Muscle of arm (tissue), 12 donors: ENCODE measurements around the gene RYR3. TPM values are rescaled to one million over a fixed set of nuclear protein-coding genes. Genes with fewer than 3 reads are reported as not detected.
A peak's percentile ranks its signal among the peaks of the same experiment; 100 is the strongest.

ENCODE experiments used
- DNase-seq: peaks from one replicate; pipeline ENCODE4 v3.0.0-alpha.2; 2013
- polyA plus RNA-seq, 12 donors: library from polyadenylated mRNA; unstranded; fragments of 120-200 nt; gene quantifications; one replicate each; pipeline ENCODE4 v1.2.1, GENCODE V29; 2013; ENCODE audit not compliant: insufficient read length in 12 of 12

Gene RYR3
- polyA plus RNA-seq, 12 donors = 18.2 to 77.7 (median 47.4) TPM; not detected in 1

DNA sequence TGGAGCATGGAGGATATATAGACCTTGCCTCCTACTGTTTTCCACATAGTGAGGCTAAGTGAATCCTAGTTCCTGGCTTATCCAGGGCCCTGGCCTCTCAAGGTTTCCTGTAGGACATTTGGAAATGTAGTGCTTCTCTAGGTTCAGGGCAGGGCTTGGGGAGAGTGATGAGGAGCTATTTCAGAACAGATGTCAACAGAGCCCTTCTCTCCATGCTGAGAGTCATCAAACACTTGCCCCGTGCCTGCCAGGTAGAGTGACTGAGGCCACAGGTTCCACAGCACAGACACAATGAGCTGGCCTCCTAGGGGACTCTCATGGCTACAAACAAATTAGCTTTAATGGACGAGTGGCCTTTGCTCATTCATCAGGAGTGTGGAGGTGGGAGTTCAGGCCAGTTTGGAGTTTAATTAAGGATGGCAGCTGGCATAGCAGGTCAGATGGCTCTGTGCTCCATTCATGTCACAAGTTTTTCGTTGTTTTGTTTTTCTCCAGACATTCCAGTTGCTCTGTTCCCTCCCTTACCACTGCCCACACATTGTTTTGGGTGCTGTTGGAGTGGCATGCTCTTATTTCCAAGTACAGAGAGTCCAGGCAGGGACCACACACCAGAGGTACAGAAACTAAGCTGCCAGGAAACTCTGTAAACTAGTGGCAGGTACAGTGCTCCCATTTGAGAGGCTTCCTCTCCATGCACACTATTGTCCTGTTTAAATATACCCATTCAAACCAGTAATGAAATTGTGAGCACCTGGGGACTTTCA is 189.8 kb downstream of the RYR3 start:
- DNase-seq = no peak

DNA sequence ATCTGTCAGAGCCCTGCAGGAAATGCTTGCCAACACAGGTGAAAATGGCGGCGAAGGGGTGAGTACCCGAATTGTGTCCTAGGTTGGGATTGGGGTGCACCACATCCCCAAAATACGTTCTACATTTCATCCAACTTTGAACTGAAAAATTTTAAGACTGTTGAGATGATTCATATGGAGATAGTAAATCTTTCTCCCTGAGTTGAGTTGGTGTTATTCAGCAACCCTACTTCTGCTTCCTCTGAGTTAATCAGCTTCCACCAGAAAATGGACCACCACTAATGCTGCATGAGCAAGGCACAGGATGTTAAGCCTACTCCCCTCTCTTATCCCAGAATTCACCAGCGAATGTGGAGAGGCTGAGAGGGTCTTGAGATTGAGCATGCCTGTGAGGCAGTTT is 192.9 kb downstream of the RYR3 start:
- no peak for DNase-seq

DNA sequence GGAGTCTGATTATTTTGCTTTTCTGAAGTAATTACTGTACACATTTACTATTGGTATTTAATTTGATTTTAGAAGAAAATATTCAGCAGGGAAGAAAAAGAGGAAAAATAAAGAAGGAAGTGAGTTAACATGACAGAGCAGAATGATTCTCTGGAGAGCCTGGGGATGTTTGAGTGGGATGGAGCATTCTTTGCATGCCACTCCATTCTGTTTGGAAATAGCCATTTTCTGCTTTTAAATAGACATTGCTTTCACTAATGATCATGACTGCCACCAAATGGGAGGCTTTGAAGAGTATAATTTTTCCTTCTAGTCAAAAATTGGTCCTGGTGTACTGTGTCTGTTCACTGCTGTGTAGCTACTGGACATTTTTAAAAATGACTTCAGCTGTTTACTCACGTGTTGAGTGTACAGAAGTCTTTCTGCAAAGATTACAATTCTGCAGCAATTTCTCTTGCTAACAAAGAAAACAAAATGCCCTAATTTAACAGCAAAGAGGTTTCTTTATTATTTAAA is 196.1 kb downstream of the RYR3 start:
- no peak for DNase-seq

DNA sequence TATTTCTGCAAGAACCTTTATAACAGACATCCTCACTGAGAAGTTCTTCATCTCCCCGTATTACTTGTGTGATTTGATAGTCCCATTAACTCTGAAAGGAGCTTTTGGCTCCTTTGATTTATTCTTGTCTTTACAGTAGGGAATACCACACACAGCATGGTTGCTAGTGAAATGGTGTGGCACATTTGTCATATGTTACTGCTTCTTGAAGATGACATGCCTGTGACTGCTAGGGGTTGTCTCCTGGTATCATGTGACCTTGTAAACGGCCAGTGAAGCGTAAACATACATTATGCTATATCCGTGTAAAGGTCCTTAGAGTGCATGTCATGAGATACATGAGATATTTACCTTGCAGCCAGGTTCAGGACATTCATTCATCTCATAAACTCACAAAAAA is 197.9 kb downstream of the RYR3 start:
- no peak for DNase-seq

DNA sequence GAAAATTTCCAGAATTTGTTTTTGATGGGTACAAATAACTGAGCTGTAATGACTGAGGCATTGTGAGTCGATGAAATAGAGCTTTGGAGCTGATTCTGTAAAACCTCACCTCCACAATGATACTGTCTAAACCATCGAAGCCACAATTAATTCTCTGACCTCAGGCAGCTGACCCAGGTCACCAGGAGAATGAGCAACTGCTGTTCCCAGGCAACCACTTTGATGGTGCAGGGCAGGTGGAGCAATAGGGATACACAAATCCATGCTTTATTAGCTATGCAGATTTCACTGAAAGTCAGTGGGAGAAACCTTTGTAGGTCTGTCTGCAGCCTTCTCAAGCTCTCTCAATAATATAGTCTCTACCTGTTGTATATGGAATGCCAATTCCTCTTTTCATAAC is 204.4 kb downstream of the RYR3 start:
- no peak for DNase-seq

DNA sequence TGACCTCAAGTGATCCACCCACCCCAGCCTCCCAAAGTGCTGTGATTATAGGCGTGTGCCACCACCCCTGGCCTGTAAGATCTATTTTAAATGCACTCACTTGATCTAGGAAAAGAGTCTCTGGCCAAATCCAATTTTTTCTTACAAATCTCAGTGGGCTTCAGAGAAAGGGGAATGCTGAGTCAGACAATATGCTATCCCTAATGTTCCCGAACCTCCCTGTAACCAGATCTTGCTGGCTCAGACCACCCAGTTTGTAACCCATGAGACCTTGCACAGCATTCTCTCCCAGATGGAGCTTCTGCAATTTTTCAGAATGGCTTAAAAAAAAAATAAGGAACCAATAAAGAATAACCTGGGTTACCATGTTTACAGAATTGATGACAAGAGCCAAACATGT is 205.8 kb downstream of the RYR3 start:
- no peak for DNase-seq

DNA sequence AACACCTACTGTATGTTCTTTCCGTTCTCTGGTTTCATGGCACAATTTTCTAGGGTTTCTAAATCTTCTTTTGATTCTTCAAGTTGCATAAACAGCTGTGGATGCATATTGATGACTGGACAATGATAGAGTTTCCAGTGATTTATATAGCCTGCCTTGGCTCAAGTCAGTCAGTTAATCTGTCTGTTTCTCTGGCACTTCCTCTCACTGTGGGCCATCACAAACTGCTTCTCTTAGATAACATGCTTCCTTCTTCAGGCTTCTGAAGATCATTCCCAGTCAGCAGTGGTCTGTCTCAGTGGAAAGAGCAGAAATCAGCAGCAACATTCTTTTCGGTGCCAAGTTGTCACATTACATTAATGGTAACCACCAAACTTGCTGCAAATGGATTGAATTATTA is 207.2 kb downstream of the RYR3 start:
- DNase-seq = no peak

DNA sequence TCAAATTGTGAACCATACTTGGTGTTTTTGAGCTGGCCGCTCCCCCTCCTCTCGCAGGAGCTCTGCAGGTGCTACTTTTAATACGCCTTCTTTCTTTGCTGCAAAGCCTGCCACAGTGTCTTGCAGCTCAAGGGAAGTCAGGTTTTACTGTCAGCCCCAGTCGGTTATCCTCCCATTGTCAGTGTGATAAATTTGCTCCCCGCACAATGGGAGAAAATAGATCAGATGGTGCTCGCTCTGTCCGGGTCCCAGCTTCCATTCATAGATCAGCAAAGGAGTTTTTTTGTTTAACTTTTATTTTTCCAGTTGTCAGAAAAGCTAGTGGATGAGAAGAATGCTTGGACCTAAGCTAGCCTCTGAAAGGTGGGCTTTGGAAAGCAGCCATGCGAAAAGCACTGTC is 207.7 kb downstream of the RYR3 start:
- DNase-seq = no peak

DNA sequence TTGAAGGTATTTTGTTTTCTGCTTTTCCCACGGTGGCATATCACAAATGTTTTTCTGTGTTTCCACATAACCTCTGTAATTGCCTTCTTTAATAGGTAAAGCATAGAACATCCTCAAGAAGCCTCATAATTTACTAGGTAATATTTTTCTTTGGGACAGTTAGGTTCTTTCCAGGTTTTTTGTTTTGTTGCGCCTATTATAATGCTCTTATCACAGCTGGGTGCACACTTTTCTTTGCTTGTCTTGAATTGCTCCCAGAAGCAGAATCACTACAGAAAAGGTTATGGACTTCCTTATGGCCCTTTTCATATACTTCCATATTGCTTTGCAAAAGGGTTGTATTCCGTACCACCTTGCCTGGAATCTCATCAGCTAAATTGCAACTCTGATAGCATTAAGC is 213.5 kb downstream of the RYR3 start:
- DNase-seq = no peak

DNA sequence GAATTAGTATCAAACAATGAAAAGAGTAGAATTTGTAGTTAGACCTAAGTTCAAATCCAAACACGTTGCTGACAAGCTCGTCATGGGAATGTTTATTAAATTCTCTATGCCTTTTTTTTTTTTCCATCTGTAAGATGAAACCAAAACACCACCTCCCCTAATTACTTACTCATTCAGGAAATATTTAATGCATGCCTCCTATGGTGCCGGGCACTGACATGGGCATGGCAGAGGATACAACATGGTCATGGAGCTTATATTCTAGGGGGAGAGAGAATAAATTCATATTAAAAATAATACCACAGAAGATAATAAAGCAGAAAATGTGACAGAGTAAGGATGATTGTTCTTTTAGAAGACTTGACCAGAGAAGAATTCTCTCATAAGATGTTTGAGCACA is 215.8 kb downstream of the RYR3 start:
- no peak for DNase-seq

DNA sequence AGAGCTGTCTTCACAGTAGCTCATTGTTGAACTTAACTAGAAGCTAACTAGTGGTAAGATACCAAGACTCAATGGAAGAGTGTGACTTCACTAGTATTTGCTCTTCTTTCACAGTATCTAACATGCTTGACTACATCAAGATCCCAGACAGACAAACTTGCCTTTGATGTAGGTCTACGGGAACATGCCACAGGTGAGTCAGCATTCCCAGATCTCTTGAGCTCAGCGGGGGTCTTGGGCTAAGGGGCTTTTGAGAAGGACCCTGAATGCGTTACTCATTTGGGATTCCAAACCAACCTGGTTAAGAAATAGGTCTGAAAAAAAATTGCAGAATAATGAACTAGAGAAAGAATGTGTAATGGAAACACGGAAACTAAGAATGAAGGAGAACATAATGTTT is 222.4 kb downstream of the RYR3 start:
- no peak for DNase-seq

DNA sequence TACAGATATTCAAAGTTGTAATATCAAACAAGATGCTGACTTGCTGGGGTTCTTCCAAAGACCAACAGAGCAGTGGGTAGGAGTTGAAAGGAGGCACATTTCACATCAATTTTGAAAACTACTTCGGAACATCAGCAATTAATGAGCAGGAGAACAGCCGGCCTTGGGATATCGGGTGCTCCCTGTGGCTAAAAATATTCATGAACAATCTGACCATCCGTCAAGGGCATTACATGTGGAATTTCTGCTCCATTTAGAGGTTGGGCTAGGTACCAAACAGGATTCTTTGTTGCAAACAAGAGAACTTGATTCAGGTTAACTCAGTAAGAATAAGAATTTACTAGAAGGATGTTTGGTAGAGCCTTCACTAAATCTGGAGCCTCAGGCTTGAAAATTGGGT is 223.9 kb downstream of the RYR3 start:
- no peak for DNase-seq

DNA sequence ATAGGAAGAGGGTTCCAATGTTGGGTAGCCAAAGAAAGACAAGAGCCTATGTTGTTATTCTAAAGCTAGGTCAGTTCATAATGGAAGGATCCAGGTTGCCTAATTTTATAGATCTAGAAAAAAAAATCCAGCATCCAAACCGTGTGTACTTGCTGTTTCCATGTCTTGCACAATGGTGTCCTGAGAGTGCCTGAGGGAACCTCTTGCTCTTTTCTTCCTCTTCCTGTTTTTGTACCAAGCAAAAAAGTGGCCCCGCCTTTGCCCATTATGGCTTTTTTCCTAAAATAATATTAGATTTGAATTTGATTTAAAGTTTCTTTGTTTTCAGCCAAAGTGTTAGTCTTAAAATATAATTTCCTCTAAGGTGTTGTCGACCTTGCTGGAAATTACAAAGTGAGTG is 224.4 kb downstream of the RYR3 start:
- no peak for DNase-seq

DNA sequence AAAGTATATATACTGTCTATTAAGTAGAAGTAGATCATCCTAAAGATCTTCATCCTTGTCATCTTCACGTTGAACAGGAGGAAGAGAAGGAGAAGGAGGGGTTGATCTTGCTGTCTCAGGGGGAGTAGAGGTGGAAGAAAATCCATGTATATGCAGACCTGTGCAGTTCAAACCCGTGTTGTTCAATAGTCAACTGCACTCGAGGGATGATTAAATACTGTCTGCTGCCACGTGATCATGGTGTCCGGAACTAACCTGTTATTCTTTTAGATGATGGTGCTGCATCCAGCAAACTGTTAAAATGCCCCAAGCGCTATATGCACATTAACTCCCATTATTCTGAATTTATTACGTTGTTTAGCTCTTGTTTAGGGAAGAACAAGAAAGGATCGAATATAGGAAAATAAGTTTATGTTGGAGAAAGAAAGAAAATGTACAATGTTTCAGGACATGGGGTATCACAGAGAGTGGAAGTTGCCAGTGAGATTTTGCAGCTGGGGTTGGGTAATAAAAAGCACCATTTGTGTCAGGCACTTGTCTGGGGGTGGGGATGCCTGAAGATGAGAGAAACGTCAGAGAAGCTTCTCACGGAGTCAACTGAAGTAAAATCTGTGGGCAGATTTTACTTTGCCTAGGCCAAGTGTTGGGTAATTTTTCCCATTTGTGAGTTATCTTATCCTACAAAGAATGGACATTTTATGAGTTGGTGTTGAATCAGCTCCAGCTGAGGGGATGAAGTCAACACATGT is 229.2 kb downstream of the RYR3 start:
- DNase-seq = no peak

DNA sequence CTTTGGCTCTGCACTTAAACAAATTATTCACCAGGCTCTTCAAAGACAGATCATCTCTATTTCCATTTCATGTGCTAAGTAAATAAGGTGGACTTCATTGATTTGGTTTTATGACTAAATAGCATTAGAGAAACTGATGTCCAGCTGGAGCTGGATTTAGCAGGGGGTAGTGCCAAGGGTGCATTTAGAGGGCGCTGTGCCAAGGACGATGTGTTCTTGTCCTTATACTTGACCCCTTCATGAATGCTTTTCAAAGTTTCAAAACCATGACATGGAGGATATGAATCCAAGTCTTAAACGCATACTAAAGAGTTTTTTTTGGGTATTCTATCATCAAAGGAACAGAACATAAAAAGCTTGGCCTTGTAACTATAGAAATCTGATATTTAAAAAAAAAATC is 233.2 kb downstream of the RYR3 start:
- DNase-seq = no peak

DNA sequence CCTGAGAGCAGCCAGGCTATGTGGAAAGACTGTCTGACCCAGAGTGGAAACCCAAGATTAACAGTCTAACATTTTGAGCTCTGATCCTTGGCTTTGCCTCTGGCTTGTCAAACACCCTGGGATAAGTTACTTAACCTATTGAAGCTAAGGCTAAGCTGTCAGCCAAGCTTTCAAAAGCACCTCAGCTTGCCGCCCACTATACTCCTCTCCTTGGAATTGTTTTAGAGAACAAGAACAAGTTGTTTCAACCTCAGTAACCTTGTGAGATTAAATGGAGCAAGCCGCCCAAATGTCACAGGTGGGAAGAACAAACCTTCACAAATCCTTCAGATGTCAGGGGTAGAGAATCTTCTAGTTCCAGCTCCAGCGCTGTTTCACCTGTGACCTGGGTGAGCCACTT is 235.1 kb downstream of the RYR3 start:
- no peak for DNase-seq

DNA sequence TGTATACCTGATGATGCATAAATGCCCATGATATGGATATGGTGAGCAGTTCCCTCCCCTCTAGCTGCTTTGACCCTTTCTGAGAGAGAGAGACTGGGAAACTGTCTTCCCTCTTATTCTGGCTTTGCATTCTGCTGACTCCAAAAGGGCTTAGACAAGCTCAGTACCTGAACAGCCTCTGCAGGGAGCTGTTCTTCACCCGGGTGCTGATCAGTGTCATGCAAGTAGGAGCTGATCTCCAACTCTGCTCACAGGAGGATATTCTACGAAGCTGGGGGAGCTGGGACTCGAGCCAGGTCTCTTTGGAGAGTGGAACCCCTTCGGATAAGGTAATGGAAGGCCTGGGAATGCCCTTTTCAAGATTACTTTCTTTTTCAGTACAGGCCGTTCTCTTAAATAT is 237.1 kb downstream of the RYR3 start:
- DNase-seq = peak; percentile 36

DNA sequence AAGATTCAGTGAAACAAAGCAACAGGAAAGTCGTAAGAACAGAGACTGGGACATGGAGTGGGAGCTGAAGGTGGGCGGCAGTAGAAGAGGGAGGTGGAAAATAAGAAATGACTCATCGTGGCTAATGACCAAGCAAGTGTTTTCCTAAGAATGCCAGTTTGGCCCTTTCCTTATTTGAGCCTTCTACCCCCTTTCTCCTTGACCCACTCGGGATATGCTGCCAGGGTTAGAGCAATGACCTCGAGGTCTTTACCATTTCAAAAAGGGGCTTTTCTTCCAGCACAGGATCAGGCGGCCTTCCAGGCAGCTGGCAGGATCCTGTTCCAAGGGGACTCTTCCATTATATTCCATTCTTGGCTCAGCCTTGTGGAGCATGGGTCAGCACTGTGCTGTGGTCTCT is 241.1 kb downstream of the RYR3 start:
- DNase-seq = no peak

DNA sequence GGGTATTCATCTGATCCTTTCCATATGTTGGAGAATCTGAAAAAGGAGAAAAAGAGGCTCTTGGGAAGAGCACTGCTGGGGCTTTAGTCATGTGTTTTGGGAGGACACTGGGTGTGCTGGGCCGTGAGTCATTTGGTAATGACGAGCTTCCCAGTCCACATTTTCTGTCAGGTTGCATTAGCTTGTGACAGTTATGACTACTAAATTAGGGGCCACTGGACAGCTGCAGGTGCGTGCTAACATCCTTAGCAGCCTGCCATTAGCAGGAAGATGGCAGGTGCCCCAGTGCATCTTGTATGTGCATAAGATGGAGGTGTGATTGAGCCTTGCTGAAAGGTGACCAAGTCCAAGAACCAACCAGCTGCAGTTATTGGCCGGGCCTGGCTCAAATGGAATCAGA is 242.4 kb downstream of the RYR3 start:
- no peak for DNase-seq

DNA sequence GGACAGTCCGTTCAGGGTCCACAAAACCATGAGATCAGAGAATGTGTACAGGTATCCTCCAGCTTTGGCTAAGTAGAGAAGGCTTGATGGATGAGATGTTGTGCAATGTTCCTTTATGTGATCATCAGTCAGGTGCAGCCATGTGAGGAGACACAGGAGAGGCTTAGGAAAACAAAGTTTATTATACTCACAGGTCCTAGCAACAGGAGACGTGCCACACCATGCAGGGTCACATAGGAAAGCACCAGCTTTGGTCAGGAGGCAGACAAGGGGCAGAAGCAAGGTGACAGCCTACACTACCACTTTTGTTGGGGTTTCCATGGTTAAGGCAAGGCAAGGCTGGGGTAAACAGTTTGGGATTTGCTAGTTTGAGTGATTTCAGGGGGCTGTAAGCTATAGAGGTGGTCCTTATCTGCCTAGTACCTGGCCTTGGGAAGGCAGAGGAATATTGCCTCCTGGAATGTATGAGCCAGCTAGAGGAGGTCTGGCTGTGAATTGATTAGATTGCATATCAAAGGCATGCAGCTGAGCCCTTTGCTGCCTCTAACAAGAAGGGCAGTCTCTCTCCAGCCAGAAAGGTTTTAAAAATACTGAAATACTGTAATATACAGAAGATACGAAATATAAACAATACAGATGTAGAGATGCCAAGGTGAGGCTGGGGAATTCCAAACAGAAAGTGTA is 248.6 kb downstream of the RYR3 start:
- no peak for DNase-seq

DNA sequence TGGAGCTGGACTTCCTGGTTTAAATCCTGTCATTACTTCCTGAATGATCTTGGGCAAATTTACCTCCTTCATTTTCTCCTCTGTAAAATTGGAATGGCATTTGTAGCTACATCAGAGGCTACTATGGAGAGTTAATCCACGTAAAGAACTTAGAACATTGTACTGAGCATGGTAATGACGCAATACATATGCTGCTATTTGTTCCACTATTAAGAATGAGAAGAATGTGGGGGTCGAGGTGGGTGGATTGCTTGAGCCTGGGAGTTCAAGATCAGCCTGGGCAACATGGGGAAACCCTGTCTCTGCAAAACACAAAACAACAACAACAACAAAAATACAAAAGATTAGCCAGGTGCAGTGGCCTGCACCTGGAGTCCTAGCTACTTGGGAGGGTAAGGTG is 250.6 kb downstream of the RYR3 start:
- no peak for DNase-seq

DNA sequence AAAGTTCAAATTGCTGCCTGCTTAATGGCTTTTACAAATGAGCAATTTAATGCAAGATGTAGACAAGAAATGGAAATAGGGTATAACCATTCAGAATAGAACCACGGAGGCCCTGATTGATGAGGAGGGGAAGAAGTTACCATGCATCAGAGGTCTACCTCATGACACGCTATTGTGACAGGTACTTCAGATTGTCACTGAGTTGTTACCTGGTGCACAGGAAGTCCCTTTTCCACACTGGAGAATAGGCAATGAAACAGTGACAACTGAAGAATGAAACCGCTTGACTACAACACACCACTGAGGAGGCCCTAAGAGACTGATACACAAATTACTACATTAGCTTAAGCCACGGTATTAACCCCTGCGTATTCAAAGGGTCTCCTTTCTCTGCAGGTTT is 251.2 kb downstream of the RYR3 start:
- no peak for DNase-seq

DNA sequence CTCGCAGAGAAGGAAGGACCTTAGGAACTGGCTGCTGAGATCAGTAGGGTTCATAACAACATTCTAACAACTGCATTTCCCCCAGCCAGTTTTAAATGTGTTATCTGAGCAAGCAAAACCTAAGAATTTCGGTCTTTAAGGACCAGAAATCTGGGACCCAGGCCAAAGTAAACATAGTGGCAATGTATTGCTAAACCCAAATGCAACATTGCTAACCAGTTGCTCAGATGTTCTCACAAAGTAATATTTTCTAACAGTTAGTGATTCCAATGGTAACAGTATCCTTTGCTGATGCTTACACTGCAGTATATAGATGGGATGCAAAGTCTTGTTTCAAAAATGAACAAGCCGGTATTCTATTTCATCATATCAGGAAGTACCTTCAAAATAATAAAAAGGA is 254.3 kb downstream of the RYR3 start:
- DNase-seq = no peak
